NT2/D1 (cell line): ENCODE results near the gene FBXW8.
A peak's percentile ranks its signal among the peaks of the same experiment; 100 is the strongest.

ENCODE experiments used
- DNase-seq: peaks from one replicate; pipeline ENCODE4 v3.0.0-alpha.2; 2011; ENCODE audit warnings: low read depth, low spot score
- H3K27me3 ChIP-seq: 2 replicates; pipeline ENCODE4 v1.6.0; 2011; ENCODE audit warnings: mild to moderate bottlenecking; ENCODE audit not compliant: insufficient read length, insufficient read depth
- H3K36me3 ChIP-seq: 2 replicates; pipeline ENCODE4 v1.6.1; 2011; ENCODE audit warnings: mild to moderate bottlenecking, low read length, mixed read lengths; ENCODE audit not compliant: insufficient read depth, insufficient read length
- H3K4me1 ChIP-seq: 2 replicates; pipeline ENCODE4 v1.5.1; 2011; ENCODE audit not compliant: insufficient read depth, insufficient read length
- H3K4me3 ChIP-seq: 2 replicates; pipeline ENCODE4 v1.5.1; 2011; ENCODE audit warnings: low read depth; ENCODE audit not compliant: insufficient read length
- H3K9ac ChIP-seq: 2 replicates; pipeline ENCODE4 v1.6.0; 2011; ENCODE audit warnings: low read depth; ENCODE audit not compliant: insufficient read length
- H3K9me3 ChIP-seq: 2 replicates; pipeline ENCODE4 v1.5.1; 2011; ENCODE audit warnings: mild to moderate bottlenecking, low read length; ENCODE audit not compliant: insufficient read depth
- SUZ12 ChIP-seq: IDR thresholded peaks from 2 replicates; pipeline ENCODE4 v1.6.1; 2011; ENCODE audit not compliant: insufficient read length, insufficient read depth; ENCODE audit errors: extremely low read depth
- YY1 ChIP-seq: IDR thresholded peaks from 2 replicates; pipeline ENCODE4 v1.6.1; 2011; ENCODE audit not compliant: insufficient read length, insufficient read depth
- ZNF274 ChIP-seq: IDR thresholded peaks from 2 replicates; pipeline ENCODE4 v1.6.1; 2011; ENCODE audit warnings: mild to moderate bottlenecking, low read depth, low read length

FBXW8 gene

GRCh38 chr12:117044311-117044710 lies 133.6 kb downstream of the FBXW8 start:
- Histone ChIP-seq H3K4me1 (peaks cover 28% of the 10 kb centered on the region), H3K4me3 (no peak overlapping the region)

GRCh38 chr12:117044790-117045159 lies 134.0 kb downstream of the FBXW8 start:
- no peak overlapping the region for H3K4me3 ChIP-seq
- H3K36me3 ChIP-seq = no peaks in the 10 kb centered on the region
- DNase-seq = no peak
- TF ChIP-seq YY1 (no peak), ZNF274 (no peak), SUZ12 (no peak)
- no peaks in the 10 kb centered on the region for H3K27me3 ChIP-seq
- H3K9me3 ChIP-seq = no peaks in the 10 kb centered on the region
- peak overlapping the region; percentile 42 for H3K9ac ChIP-seq
- H3K4me1 ChIP-seq = peaks cover 26% of the 10 kb centered on the region

More at GRCh38 chr12:117044311-117044710, 133.6 kb downstream of the FBXW8 start:
- Histone ChIP-seq H3K9me3 (no peaks in the 10 kb centered on the region), H3K9ac (no peak overlapping the region), H3K27me3 (no peaks in the 10 kb centered on the region), H3K36me3 (no peaks in the 10 kb centered on the region)
- TF ChIP-seq YY1 (no peak), SUZ12 (no peak), ZNF274 (no peak)
- DNase-seq = no peak

DNA sequence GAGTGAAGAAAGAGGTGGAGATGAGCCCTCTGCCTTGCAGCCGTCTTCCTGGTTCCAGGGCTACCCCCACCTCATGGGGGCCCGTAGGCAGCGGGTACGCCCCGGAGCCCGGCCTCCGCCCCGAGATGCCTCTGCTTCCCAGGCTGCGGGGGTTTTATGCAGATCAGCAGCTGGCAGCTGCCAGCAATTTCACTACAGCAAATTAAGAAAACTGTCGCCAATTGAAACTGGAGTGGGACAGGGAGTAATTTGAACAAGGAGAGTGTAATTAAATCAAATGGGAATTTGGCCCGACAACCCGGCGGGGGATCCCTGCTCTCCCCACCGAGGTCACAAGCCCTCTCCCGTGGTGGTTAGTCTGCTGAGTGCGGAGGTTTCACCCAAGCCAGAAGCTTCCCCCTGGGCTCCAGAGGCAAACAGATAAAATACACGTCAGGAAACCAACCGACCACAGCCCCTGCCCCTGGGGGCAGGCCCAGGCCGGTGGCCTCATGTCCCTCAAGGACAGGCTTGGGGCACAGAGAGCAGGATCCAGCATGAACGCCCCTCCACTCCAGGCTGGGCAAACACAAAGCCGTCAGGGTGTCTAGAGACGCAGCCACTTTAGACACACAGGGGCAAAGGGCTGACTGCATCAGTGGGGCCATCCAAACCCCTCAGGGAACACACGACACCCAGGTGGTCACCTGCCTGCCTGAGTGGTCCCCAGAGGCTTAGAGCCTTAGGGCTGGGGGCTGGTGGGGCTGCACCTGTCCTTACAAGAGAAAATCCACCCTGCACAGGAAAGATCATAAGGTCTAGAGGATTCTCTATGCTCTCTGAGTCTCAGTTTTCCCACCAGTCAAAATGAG lies 134.6 kb downstream of the FBXW8 start:
- Histone ChIP-seq H3K9me3 (no peaks in the 10 kb centered on the region), H3K4me1 (peaks cover 22% of the 10 kb centered on the region), H3K4me3 (no peak overlapping the region), H3K9ac (peak overlapping the region; percentile 42), H3K36me3 (no peaks in the 10 kb centered on the region), H3K27me3 (no peaks in the 10 kb centered on the region)
- DNase-seq = no peak
- TF ChIP-seq ZNF274 = no peak
- no peak for TF ChIP-seq SUZ12
- no peak for TF ChIP-seq YY1

- DNase-seq = no peak
- no peaks in the 10 kb centered on the region for H3K36me3 ChIP-seq
- no peaks in the 10 kb centered on the region for H3K27me3 ChIP-seq
- peak overlapping the region; percentile 45 for H3K9ac ChIP-seq
- H3K4me1 ChIP-seq = peaks cover 25% of the 10 kb centered on the region
- no peak for TF ChIP-seq ZNF274
- TF ChIP-seq YY1 = no peak
- no peak for TF ChIP-seq SUZ12
- H3K9me3 ChIP-seq = no peaks in the 10 kb centered on the region
- no peak overlapping the region for H3K4me3 ChIP-seq
Measured at GRCh38 chr12:117046011-117046369, 135.2 kb downstream of the FBXW8 start.

DNA sequence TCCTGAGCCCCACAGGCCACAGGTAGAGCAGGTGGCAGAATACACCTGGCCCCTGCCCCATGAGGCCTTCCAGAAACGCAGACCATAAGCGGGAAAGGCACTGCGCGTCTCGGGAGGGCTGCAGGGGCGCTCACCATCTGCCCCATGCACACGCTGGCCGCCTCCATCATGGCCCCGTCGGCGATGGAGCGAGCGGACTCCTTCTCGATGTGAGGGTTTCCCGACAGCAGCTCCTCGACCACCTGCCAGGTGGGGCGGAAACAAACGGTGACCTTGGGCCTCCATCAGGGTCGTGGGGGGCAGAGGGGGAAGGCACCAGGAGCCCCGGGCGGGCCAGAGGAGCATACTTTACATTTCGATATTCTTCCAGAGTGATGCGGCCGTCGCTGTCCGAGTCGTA lies 135.7 kb downstream of the FBXW8 start:
- no peak for DNase-seq
- TF ChIP-seq YY1 (no peak), ZNF274 (no peak), SUZ12 (no peak)
- H3K4me1 ChIP-seq = peaks cover 27% of the 10 kb centered on the region

DNA sequence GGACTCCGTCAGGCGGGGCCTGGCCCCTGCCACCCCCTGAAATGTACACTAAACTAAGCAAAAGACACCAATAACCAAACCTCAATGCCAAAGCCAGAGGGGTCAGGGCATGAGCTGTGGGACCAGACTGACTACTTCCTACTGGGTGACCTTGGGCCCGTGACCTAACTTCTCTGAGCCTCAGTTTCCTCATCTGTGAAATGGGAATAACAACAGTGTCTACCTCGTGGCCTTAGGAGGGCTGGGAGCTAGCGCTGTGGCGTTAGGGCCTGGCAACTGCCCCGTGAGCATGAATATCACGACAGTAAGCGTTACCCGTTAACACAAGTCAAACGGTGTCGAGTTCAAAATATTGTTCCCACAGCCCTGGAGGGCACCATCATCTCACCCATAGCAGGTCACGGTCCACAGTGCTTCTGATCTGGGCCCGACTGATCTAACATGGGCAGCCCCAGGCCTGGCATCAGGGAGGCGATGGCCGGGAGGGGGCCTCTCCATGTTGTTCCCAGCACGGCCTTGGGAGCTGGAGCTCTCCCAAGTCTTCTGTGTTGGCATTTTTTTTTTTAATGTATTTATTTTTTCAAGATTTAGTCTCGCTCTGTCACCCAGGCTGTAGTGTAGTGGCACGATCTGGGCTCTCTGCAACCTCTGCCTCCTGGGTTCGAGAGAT lies 136.2 kb downstream of the FBXW8 start:
- Histone ChIP-seq H3K27me3 (no peaks in the 10 kb centered on the region), H3K9me3 (no peaks in the 10 kb centered on the region), H3K9ac (no peak overlapping the region), H3K4me3 (no peak overlapping the region), H3K36me3 (no peaks in the 10 kb centered on the region), H3K4me1 (peaks cover 29% of the 10 kb centered on the region)
- TF ChIP-seq YY1 (no peak), ZNF274 (no peak), SUZ12 (no peak)
- DNase-seq = no peak

More for the DNA sequence above, 135.7 kb downstream of the FBXW8 start:
- Histone ChIP-seq H3K27me3 (no peaks in the 10 kb centered on the region), H3K9me3 (no peaks in the 10 kb centered on the region), H3K36me3 (no peaks in the 10 kb centered on the region), H3K9ac (peak overlapping the region; percentile 45), H3K4me3 (no peak overlapping the region)

DNA sequence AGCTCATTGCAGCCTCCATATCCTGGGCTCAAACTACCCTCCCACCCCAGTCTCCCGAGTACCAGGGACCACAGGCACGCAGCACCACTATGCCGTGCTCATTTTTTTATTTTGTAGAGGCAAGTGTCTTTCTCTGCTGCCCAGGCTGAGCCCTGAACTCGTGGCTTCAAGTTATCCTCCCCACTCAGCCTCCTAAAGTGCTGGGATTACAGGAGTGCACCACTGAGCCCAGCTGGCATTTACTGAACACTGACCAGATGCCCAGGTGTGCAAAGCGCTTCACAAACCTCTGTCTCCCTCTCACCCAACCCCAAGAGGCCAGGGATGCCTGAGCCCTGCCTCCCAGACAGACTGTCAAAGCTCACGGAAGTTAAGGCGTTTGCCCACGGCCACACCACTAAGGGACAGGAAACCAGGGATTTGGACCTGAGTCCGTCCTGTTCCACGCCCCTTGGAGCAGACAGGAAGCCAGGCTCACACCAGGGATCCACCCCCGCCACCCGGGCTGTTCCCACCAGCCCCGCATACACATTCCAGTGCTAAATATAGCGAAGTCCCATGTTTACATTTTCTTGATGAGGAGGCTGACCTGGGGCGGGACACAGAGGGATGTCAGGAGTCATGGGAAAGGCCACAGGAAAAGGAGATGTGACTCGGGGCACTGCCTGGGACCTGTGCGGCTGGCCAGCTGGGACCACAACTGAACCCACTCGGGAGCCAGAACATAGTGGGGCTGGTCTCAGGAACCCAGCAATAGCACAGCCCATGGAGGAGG lies 137.2 kb downstream of the FBXW8 start:
- TF ChIP-seq SUZ12 (no peak), YY1 (no peak), ZNF274 (no peak)
- H3K36me3 ChIP-seq = no peaks in the 10 kb centered on the region
- DNase-seq = peak; percentile 46
- no peaks in the 10 kb centered on the region for H3K27me3 ChIP-seq
- H3K4me3 ChIP-seq = no peak overlapping the region
- H3K4me1 ChIP-seq = peaks cover 36% of the 10 kb centered on the region
- peak overlapping the region; percentile 0 for H3K9ac ChIP-seq
- no peaks in the 10 kb centered on the region for H3K9me3 ChIP-seq
